Measurements from ENCODE around the gene GLS.

The GLS gene

DNA sequence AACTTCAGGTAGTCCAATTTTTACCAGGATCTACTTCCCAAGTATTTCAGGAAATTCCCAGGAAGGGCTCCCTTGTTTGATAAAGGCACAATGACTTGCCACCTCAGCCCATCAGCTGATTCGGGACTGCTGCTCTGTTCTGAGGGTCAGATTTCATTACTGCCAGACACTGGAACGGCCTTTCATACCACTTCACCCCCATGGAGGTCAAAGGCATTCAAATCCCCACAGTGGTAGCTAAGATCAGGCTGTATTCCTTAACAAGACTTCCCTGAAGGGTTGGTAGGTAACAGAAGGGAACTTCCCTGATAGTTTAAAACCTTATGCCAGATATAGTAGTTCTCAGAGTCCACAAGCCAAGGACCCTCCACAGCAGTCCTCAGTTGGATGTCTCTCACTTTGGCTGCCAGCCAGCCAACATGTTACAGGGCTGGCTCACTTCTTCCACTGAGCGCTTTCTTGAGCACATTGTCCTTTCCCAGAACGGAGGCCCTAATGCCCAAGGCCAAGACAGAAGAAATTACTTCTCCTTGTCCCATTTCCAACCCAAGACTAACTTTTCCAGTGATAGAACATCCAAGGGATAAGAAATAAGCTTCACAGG is 40.0 kb upstream of the GLS start (continued):
- TF ChIP-seq ZBTB48 (tag by site-specific recombination; IDR thresholded peaks at IDR 0.05) = no peak
- TF ChIP-seq, protein P1, sequence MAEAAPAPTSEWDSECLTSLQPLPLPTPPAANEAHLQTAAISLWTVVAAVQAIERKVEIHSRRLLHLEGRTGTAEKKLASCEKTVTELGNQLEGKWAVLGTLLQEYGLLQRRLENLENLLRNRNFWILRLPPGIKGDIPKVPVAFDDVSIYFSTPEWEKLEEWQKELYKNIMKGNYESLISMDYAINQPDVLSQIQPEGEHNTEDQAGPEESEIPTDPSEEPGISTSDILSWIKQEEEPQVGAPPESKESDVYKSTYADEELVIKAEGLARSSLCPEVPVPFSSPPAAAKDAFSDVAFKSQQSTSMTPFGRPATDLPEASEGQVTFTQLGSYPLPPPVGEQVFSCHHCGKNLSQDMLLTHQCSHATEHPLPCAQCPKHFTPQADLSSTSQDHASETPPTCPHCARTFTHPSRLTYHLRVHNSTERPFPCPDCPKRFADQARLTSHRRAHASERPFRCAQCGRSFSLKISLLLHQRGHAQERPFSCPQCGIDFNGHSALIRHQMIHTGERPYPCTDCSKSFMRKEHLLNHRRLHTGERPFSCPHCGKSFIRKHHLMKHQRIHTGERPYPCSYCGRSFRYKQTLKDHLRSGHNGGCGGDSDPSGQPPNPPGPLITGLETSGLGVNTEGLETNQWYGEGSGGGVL (tag by site-specific recombination; IDR thresholded peaks at IDR 0.05) = no peak
- TF ChIP-seq, protein P2, sequence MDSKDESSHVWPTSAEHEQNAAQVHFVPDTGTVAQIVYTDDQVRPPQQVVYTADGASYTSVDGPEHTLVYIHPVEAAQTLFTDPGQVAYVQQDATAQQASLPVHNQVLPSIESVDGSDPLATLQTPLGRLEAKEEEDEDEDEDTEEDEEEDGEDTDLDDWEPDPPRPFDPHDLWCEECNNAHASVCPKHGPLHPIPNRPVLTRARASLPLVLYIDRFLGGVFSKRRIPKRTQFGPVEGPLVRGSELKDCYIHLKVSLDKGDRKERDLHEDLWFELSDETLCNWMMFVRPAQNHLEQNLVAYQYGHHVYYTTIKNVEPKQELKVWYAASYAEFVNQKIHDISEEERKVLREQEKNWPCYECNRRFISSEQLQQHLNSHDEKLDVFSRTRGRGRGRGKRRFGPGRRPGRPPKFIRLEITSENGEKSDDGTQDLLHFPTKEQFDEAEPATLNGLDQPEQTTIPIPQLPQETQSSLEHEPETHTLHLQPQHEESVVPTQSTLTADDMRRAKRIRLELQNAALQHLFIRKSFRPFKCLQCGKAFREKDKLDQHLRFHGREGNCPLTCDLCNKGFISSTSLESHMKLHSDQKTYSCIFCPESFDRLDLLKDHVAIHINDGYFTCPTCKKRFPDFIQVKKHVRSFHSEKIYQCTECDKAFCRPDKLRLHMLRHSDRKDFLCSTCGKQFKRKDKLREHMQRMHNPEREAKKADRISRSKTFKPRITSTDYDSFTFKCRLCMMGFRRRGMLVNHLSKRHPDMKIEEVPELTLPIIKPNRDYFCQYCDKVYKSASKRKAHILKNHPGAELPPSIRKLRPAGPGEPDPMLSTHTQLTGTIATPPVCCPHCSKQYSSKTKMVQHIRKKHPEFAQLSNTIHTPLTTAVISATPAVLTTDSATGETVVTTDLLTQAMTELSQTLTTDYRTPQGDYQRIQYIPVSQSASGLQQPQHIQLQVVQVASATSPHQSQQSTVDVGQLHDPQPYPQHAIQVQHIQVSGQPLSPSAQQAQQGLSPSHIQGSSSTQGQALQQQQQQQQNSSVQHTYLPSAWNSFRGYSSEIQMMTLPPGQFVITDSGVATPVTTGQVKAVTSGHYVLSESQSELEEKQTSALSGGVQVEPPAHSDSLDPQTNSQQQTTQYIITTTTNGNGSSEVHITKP (tag by site-specific recombination; IDR thresholded peaks at IDR 0.05) = 0 out of 2 replicates have a peak, but pooled peaks have one; percentile 15
- TF ChIP-seq ZNF114 (tag by site-specific recombination; IDR thresholded peaks at IDR 0.05) = no peak
- TF ChIP-seq GLIS2 (tag by site-specific recombination; IDR thresholded peaks at IDR 0.05) = 0 out of 2 replicates have a peak, but pooled peaks have one; percentile 25
- TF ChIP-seq ZNF791 (tag by site-specific recombination; IDR thresholded peaks at IDR 0.05) = no peak
- TF ChIP-seq WT1 (tag by site-specific recombination; IDR thresholded peaks at IDR 0.05) = no peak

DNA sequence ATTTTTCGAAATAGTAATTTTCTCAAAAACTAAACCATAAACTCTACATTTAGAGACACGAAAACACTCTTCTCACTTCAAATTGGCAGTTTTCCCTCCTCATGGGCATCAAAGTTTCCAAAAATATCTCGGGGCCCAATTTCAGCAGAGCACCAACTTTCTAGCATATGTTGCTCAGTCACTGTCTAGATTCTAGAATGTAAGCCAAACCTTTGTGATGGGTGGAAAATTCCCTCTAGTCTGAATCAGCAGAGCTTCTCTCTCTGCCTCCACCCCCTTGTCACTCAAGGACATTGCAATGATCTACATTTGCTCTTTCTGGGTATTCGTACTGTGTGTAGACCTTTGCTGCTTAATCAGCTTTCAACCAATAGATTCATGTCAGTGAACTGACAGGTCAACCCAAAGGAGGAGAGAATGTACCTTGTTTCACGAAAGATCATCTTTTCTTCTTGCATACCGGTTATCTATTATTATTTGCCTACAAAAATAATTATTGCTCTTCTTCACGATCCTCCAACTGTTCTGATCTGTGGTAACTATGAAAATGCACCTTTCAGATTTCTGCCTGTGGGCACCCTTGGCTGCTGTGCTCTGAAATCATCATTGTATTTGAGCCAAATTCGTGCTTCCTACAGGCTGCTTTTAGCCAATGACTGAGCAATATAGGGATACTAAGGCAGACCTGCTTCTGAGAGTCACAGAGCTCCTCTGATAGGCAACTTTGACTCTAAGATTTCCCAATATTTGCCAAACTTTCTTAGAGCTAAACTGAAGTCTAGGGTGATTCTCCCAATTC is 38.7 kb upstream of the GLS start:
- CTCF ChIA-PET = interaction anchor here (0.8 kb wide), 1 partner anchor 8 kb away, joined by 3 read pairs; no protein-coding TSS in a partner anchor

GRCh38 chr2:190842606-190843104 is 38.0 kb upstream of the GLS start:
- no peak overlapping the region for H3K27ac ChIP-seq (ENCODE audit: extremely low read depth, low read depth, low read length)
- H3K36me3 ChIP-seq (ENCODE audit: control insufficient read depth in 2 of 2, insufficient read depth in 1 of 2, low read length in 2 of 2) = no peaks in the 10 kb centered on the region
- peaks cover 10% of the 10 kb centered on the region; the same call in 1 of the 2 replicates for H3K4me1 ChIP-seq (ENCODE audit: control insufficient read depth, insufficient read depth, low read length)
- no peak overlapping the region for H3K4me3 ChIP-seq (ENCODE audit: low read depth, low read length)
- POLR2A ChIA-PET = no interaction called here
- no peaks in the 10 kb centered on the region for H3K9me3 ChIP-seq (ENCODE audit: control insufficient read depth, insufficient read depth, low read depth, low read length)
- CTCF ChIA-PET = no interaction called here
- no peak for TF ChIP-seq PBX3 (CRISPR knock-in tag; IDR thresholded peaks at IDR 0.05)
- TF ChIP-seq ZFP37 (tag by site-specific recombination; IDR thresholded peaks at IDR 0.05) = no peak
- TF ChIP-seq, protein P3, sequence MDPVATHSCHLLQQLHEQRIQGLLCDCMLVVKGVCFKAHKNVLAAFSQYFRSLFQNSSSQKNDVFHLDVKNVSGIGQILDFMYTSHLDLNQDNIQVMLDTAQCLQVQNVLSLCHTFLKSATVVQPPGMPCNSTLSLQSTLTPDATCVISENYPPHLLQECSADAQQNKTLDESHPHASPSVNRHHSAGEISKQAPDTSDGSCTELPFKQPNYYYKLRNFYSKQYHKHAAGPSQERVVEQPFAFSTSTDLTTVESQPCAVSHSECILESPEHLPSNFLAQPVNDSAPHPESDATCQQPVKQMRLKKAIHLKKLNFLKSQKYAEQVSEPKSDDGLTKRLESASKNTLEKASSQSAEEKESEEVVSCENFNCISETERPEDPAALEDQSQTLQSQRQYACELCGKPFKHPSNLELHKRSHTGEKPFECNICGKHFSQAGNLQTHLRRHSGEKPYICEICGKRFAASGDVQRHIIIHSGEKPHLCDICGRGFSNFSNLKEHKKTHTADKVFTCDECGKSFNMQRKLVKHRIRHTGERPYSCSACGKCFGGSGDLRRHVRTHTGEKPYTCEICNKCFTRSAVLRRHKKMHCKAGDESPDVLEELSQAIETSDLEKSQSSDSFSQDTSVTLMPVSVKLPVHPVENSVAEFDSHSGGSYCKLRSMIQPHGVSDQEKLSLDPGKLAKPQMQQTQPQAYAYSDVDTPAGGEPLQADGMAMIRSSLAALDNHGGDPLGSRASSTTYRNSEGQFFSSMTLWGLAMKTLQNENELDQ (tag by site-specific recombination; IDR thresholded peaks at IDR 0.05; ENCODE audit: low read depth) = no peak
- TF ChIP-seq PRDM4 (tag by site-specific recombination; IDR thresholded peaks at IDR 0.05) = no peak
- no peak for TF ChIP-seq SP2 (tag by site-specific recombination; IDR thresholded peaks at IDR 0.05)
- no peak for TF ChIP-seq ZNF548 (tag by site-specific recombination; IDR thresholded peaks at IDR 0.05)
- no peak for TF ChIP-seq ZNF16 (tag by site-specific recombination; IDR thresholded peaks at IDR 0.05; ENCODE audit: low read depth)

More for the DNA sequence above, 38.7 kb upstream of the GLS start:
- no peak overlapping the region for H3K27ac ChIP-seq (ENCODE audit: extremely low read depth, low read depth, low read length)
- no peak overlapping the region for H3K4me3 ChIP-seq (ENCODE audit: low read depth, low read length)
- peaks cover 10% of the 10 kb centered on the region; the same call in 1 of the 2 replicates for H3K4me1 ChIP-seq (ENCODE audit: control insufficient read depth, insufficient read depth, low read length)
- TF ChIP-seq, protein P4, sequence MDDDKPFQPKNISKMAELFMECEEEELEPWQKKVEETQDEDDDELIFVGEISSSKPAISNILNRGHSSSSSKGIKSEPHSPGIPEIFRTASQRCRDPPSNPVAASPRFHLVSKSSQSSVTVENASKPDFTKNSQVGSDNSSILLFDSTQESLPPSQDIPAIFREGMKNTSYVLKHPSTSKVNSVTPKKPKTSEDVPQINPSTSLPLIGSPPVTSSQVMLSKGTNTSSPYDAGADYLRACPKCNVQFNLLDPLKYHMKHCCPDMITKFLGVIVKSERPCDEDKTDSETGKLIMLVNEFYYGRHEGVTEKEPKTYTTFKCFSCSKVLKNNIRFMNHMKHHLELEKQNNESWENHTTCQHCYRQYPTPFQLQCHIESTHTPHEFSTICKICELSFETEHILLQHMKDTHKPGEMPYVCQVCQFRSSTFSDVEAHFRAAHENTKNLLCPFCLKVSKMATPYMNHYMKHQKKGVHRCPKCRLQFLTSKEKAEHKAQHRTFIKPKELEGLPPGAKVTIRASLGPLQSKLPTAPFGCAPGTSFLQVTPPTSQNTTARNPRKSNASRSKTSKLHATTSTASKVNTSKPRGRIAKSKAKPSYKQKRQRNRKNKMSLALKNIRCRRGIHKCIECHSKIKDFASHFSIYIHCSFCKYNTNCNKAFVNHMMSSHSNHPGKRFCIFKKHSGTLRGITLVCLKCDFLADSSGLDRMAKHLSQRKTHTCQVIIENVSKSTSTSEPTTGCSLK (tag by site-specific recombination; IDR thresholded peaks at IDR 0.05) = no peak
- no peak for TF ChIP-seq IKZF3 (tag by site-specific recombination; IDR thresholded peaks at IDR 0.05)
- no peak for TF ChIP-seq ZNF223 (tag by site-specific recombination; IDR thresholded peaks at IDR 0.05)
- H3K9me3 ChIP-seq (ENCODE audit: control insufficient read depth, insufficient read depth, low read depth, low read length) = no peaks in the 10 kb centered on the region
- POLR2A ChIA-PET = no interaction called here
- no peaks in the 10 kb centered on the region for H3K36me3 ChIP-seq (ENCODE audit: control insufficient read depth in 2 of 2, insufficient read depth in 1 of 2, low read length in 2 of 2)

Data from HEK293 (cell line).